HG02759 (cell line): ENCODE data around the gene IGSF21.

Experiments used
- ATAC-seq: cut with Tn5 transposase; IDR thresholded peaks from one replicate; pipeline ENCODE4 v1.9.1; 2021; ENCODE audit warnings: mild to moderate bottlenecking, moderate library complexity; ENCODE audit not compliant: unreplicated experiment

IGSF21 gene

DNA sequence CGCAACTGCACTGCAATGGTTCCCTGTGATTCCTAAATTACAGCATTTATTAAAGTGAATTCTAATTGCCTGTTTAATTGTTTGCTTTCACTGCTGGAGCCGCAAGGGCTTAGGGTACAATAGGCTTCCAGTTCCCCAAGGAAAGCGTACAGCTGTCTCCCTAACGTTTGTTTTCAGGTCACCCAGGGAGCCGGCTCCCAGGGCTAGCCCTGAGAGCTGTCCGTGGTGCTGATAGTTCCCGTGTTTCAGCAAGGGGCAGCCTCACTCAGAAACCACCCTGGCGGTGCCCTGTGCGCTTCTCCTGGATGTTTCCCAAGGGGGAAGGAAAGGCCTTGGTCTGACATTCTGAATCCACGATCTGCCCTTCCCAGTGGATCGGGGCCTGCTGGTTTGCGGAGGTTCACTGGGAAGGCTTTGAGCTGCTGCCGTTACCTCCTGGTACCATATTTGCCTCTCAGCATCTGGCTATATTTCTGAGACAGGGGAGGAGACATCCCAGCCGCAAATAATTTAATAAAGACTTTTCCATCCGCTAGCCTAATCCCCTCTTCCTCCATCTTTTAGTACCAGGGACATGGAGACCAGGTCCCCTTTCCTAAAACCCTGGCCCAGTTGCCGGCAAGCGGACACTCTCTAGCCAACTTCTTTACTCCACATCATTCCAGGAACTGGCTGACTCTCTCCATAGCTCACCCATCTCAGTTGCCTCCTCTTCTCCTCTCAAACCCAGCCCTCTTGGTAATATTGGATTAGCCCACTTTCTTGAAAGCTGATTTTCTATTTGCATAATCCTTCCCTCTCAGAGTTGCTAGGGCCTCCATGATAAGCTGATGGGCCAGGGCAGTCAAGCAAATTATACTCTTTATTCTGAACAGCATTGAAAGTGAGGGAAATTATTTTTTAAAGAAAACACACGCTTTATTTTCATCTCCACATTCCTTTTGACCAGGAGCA lies 149.0 kb downstream of the IGSF21 start:
- ATAC-seq: no peak

DNA sequence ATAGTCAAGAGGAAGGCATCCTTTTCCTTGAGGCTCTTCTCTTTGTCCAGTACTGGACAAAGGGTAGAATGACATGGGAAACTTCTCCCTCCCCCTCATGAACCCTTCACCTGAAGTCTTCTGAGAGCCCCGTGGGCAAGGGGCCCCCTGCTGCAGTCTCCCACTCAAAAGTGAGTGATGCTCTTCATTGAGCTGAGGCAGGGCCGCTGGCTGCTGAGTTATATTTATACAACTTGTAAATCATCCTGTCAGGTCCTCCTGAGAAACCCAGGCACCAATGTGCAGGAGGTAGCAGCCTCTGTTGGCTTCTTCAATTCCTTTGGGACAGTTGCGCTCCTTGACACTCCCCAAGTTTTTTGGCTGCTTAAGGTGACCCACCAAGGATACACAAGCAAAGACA lies 150.2 kb downstream of the IGSF21 start:
- ATAC-seq: no peak

DNA sequence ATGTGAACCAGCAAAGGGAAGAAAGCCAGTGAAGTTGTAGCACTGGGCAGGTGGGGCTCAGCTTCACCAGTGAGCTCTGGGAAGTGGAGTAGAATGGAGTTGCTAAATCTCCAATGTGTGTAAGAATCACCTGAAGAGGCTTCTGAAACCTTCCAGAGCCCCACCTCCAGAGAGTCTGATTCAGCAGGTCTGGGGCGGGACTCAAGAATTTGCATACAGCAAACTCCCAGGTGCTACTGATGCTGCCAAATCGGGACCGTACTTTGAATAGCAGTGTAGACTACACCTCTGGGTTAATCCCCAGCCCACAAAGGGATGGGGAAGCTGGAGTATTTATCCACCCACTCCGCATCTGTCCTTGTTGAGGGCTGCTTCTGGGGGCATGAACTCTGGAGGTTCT lies 154.3 kb downstream of the IGSF21 start:
- ATAC-seq: no peak

DNA sequence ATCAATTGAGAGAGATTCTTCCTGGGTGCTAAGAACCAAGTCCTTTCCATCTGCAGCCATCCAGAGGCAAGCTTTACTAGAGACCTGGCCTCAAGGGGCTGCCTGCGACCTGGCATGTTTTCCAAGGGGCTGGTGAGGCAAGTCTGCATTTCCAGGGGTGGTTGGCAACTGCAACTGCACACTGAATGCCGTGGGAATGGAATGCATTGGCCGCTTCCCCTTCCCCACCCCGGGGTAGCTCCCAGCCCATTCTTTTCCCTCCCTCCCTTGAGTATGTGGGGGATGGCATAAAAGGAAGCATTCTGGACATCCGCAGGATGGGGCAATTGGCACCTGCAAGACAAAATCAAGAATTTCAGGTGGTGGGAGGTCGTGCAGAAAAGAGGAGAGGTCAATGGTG lies 155.1 kb downstream of the IGSF21 start:
- ATAC-seq: no peak

DNA sequence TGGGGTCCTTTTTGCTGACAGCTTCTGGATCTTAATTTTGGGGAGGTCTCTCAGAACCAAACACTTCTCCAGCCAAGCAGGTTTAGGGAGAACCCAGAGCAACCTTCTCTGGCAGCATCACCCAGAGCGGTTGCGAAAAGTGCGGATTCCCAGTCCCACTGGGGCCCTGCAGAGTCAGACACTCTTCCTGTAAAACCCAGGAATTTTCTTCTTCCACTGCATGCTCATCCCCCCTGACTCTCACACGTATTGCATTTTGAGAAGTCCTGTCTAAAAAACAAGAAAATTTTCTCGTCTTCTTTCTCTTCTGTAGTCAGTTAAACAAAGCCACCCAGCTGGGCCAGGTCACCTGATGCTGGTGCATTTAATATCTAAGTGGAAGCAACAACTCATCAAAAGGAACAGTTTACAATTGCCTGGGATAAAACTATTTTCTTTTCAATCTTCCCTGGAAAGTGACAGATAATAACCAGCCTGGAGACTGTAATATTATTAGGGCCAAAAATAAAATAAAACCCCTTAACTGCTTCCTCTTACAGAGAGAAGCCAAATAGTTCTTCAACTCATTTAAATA lies 156.0 kb downstream of the IGSF21 start:
- no peak for ATAC-seq

DNA sequence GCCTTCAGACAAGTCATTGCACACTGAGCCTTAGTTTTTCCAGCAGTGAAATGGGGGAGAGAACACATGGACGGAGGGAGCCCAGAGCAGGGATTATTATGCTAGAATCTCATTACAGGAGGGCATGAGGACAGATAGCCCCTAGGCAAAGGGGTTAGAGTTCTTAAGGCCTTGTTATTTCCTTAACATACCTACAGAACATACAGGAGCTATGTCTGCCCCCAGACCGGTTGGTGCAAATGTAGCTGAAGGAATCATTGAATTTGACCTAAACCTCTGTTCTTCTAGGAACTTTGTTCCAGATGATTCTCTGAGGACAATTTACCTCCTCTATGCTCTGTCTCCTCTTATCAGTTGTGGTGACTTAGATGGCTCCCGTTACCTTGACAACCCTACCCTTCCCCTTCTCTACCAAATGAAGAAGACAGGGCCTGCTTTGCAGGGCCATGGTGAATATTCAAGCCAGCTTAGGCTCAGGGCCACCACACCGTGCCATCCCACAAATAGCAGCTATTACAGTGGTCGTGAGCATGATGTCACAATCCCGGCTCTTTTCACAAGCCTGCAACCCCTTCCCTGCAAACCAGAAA lies 156.9 kb downstream of the IGSF21 start:
- ATAC-seq: no peak

DNA sequence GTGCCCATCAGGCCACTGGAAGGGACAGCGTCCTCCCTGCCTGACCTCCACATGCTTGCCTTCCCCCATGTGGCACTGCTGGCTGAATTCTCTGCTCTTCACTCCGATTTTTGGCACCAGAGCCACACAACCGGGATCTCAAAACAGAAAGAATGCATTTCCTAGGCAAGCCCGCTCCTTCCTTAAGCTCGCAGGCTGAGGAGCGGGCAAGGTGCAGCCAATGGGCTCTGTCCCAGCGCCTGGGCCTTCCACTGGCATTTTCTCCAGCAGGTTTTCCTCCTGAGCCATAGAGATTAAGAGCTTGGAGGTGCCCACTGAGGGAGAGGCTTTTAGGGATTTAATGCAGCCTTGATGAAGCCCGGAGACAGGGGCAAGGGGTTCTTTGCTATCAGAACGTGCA lies 158.0 kb downstream of the IGSF21 start:
- no peak for ATAC-seq

DNA sequence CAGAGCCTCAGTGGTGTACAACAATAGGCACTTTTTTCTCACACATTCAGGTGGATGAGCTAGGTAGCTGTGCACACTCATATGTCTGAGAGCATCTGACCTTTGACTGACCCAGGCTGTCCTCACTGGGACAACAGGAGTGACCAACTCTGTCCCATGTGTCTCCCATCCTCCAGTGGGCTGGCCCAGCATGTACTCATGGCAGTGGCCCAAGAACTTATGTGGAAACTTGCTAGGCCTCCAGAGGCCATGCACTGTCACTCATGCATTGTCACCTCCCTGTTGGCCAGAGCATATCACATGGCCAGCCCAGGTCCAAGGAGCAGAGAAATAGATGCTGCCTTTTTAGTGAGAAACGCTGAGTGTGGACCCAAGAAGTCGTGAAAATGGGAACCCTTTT lies 158.8 kb downstream of the IGSF21 start:
- ATAC-seq: no peak

DNA sequence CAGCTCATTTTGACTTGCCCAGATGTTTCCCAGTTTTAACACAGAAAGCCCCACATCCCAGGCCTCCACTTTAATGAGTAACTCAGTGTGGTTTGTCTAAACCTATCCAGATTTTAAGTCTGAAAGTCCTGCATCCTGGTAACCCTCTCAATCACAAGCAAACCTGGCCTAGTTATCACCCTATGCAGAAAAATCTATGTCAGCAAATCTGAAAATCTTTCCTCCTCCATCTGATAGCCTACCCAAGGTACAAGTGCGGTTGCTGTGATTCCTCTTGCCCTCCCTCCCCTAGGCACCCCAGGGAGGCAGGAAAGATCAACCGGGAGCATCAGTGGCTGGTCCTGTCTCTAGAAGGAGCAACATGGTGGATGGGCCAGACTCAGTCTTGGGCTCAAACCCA lies 163.7 kb downstream of the IGSF21 start:
- no peak for ATAC-seq

DNA sequence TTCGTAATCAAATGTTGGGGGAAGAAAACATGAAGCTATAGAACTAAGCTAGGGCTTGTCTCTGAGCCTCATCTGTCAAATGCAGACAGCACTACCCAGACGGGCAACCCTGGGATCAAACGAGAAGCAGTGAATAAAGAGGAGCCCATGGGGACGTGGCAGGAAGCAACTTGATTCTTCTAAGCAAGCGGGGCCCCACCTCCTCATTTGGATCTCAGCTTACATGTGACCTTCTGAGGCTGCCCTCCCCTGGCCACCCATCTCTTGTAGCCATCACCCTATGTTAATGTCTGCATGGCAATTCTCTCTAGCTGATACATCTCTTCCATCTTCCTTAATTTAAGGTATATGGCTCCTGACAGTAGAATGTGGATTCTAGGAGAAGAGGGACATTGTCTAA lies 171.3 kb downstream of the IGSF21 start:
- no peak for ATAC-seq

DNA sequence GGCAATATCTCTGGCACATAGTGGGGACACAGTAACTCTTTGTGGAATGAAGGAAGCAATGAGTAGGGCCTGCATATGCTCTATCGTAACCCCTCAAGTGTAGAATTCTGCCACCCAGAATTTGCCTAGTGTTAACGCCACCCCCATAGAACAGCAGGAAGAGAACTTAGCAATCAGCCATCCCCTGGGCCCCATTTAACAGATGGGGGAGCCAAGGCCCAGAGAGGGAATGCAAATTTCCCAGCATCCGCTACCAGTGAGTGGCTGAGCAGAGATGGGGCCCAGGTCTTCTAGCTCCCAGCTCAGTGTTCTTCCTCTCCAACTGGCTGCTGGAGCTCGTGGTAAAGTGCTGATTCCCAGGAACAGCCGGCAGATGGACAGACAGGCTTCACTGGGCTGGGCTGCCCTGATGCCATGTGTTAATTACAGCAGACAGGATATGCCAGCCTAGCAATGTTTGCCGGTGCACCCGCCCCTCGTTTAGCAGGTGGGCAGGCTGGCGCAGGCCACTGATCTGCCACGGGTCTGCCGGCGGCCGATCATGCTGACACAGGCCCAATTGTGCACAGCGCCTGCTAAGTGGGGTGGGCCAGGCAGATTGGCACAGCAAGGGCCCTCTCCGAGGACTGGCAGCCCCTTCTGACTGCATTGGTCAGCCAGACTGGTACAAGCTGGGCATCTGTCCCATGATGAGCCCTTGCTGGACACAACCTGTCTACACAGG lies 171.9 kb downstream of the IGSF21 start:
- no peak for ATAC-seq

DNA sequence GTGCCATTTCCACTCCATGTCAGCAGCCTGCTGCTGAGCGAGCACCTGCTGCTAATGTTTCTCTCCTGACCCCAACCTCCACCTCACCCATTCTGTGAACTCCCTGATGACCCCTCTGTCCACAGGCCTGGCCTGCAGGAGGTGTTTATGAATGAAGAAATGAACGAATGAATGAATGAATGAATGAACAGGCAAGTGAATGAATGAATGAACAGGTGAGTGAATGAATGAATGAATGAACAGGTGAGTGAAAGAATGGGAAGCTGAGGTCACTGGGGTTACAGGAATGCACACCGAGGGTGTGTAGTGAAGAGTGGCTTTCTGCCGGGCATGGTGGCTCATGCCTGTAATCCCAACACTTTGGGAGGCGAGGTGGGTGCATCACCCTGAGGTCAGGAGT lies 173.4 kb downstream of the IGSF21 start:
- ATAC-seq: no peak

DNA sequence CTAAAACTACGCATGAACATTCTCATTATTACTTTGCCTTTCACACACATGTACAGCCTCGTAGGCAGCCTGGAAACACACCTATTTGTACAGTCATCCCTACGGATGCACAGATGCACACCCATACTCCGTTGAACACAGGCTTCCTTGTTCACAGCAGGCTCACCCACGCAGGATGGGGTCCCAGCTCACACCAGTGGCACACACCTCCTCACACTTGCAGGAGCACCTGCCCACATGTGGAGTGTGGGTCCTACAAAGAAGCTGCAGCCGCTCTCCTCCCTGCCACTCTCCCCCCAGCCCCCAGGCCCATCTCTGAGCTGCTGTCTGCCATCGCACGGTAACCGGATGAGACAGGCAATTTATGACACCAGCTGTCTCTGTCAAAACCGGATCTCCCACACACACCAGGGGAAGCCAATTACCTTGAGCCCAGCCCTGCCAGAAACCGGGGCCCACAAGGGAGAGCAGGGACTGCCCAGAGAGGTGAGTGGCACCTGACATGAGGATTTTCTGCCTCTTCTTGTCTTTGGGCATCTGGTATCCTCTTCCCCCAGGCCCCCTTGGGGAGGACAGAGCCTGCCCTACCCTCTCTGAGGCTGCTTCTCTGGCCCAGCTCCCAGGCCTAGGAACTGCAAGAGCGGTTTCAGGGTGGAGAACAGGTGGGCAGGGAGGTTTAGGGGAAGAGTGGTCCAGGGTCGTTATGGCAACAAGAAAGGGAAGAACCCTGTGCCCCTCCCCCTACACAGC lies 175.4 kb downstream of the IGSF21 start:
- no peak for ATAC-seq

DNA sequence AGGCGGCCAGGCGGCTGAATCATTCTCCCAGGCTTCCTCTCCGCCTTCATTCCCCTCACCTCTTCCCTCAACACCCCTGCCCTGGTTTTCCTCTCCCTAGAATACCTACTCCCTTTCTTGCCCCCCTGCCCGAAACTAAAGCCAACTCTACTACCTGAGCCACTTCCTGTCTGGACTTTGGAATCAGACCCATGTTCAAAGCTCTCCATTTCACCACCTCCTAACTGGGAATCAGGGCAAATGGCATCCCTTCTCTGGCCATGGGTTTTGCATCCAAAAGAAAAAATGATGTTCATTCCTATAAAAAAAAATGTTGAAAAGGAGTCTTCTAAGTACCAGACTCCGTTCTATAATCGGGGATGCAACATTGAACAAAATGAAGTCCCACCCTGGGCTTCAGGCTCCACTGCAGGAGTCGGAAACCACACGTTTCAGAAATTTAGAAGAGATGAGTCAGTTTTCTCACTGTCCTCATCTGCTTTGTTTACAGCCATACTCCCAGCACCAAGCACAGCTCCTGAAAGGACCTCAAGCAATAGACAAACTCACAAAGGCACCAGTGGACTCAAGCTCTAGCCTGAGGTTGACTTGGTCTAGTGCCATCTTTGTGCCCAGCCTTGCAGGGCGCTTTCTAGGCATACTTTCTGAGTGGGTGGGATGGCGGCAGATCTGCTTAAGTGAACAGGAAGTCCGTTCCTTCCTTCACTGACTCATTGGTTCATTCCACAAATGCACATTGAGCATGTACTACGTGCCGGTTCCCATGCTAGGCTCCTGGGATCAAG lies 176.2 kb downstream of the IGSF21 start:
- no peak for ATAC-seq

DNA sequence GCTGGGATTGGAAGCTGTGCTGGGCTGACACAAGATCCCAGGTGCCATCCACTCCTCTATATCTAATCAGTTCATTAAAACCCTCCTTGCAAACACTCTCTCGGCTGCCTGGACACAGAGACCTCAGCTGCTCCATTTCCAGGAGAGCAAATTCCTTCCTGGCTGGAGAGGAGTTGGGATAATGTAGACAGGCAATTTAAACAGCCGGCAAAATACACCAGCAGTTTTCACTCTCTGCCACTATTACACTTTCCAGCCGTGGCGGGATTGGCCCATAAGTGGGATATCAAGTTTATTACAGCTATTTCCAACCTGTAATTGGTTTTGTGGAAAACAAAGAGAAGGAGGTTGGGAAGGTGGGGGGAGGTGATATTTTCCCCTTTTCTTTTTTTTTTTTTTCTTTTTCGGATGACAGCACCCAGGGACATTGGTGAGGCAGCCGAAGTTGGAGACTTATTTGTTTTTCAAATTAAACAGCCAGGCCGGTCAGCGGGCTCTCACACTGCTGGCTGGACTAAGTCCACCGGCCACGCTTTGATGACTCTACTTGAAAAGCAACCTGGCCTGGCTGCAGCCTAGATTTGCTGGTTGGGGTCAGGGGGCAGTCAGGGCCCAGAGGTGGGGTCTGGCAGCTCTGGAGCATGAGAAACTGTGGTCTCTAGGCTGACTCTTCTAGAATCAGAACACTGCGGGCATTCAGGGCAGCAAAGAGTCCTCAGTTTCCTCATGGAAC lies 177.4 kb downstream of the IGSF21 start:
- no peak for ATAC-seq

DNA sequence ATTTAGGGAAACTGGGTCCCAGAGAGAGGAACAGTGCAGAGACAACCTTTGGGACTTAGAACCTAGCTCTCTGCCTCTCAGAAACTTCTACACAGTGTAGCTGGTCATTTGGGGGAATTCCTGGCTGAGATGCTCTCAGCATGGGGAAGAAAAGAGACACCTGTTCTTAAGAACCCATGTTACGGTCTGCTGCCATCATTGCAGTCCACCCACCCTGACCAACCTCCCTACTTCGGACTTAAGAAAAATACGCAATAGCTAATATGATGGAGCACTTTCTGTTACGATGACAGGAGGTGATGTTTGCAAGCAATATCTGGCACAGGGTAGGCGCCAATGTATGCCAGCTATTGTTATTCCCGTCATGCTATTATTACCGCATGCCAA lies 177.9 kb downstream of the IGSF21 start:
- ATAC-seq: no peak

DNA sequence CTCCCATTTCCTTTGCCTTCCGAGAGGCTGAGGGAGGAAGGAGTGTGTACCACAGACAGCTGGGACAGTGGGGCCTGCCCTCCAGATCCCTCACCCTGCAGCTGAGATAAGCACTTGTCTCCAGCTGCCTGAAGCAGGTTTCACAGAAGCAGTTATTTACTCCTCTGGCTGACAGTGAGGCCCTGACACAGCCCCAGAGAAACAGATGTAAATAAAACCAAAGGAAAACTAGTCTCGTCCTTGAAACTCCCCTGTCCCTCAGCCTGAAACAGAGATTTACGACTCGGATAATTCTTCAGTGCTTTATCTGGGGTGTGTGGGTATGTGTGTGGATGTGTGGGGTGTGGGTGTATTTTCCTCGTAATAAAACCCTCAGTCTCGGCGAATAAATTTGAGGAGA lies 181.1 kb downstream of the IGSF21 start:
- no peak for ATAC-seq

DNA sequence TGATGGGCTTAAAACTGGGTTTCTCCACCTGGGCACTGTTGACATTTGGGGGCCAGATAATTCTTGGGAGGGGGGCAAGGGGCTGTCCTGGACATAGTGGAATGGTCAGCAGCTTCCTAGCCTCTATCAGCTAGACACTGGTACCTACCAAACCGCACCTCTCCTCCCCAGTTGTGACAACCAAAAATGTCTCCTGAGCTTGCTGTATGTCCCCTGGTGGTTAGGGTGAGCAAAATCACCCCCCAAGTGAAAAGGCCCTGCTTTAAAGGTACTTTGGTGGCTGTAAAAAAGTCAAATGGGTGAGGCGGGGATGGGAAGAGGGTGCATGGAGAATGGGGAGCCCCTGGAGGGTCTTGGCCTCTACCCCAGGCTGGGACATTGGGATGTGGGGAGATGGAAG lies 182.0 kb downstream of the IGSF21 start:
- ATAC-seq: no peak

DNA sequence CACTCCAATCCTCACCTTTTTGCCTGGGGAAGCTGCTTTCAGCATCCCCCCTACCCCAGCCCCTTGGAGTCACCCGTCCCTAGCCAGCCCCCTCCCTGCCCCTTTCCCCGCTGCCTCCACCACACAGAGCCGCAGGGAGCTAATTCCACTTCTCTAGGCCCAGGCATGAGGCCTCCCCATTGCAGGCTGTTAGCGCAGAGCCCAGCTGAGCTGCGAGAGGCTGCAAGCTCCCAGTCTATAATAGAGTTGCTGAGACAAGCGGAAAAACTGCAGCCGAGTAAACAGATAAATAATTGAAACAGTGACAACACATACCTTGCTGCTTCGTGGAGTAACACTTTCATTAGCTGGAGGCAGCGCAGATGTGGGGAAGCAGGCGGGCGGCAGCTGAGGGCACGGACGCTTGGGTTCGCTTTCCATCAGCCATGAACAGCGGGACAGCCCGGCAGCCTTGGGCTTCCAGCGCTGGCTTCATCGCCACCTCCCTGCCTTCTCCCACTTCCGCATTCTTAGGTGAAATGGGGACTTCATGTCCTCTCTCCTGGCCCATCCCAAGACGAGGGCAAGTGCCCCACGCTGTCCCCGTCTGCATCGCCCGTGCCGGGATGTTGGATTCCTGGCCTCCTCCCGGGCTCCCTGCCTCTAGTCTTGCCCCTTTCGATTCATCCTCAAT lies 183.3 kb downstream of the IGSF21 start:
- no peak for ATAC-seq
